Psoas muscle (tissue), 8 donors: ENCODE measurements around the gene SDF4. TPM values are rescaled to one million over a fixed set of nuclear protein-coding genes. Genes with fewer than 3 reads are reported as not detected.

Source experiments
- ATAC-seq, 4 donors: fragments of 200-7000 bp; cut with Tn5 transposase; one replicate each; pipeline ENCODE4 v1.9.1; 2020; ENCODE audit warnings: moderate library complexity in 3 of 4, mild to moderate bottlenecking in 2 of 4
- DNase-seq, 2 donors: peaks; one replicate each; pipeline ENCODE4 v3.0.0-alpha.2; 2020
- H3K27ac ChIP-seq: fragments of 200-600 bp; one replicate; pipeline ENCODE4 v1.8.0; 2022
- H3K27me3 ChIP-seq, 3 donors: fragments of 200-600 bp in 1 of 3; one replicate each; pipeline versions ENCODE4 v1.6.1 to v1.8.0; 2013 to 2022; ENCODE audit warnings: low read length in 2 of 3, mild to moderate bottlenecking in 2 of 3, moderate library complexity in 1 of 3; ENCODE audit not compliant: insufficient read depth in 3 of 3
- H3K36me3 ChIP-seq, 2 donors: fragments of 200-600 bp in 1 of 2; one replicate each; pipeline versions ENCODE4 v1.6.1 to v1.8.0; 2013 to 2022; ENCODE audit warnings: low read depth in 1 of 2, mild to moderate bottlenecking in 1 of 2, moderate library complexity in 1 of 2; ENCODE audit not compliant: insufficient read depth in 1 of 2
- H3K4me1 ChIP-seq: fragments of 200-600 bp; one replicate; pipeline ENCODE4 v1.8.0; 2022
- H3K4me3 ChIP-seq: fragments of 200-600 bp; one replicate; pipeline ENCODE4 v1.8.0; 2022; ENCODE audit warnings: mild to moderate bottlenecking
- H3K9me3 ChIP-seq: fragments of 200-600 bp; one replicate; pipeline ENCODE4 v1.8.0; 2022
- CTCF ChIP-seq: fragments of 200-600 bp; IDR thresholded peaks from one replicate; pipeline ENCODE4 v1.8.0; 2022; ENCODE audit warnings: antibody characterized with exemption
- WGBS, 3 donors: extraction: QIAGEN DNeasy Blood & Tissue Kit; methylation state at CpG; one replicate each; pipeline versions ENCODE4 v1.1.6 to v1.1.7; 2013; 5-methylcytosine and 5-hydroxymethylcytosine counted together
- intact Hi-C, 2 donors: fragments of 100-400 bp; cut with DNase I; formaldehyde crosslinking; loops; one replicate each; pipeline versions ENCODE4 v1.11.0 to v1.14.2; 2022
- polyA plus RNA-seq, 3 donors: library from polyadenylated mRNA; stranded (reverse); fragments of 200-250 nt; gene quantifications; one replicate each; pipeline ENCODE4 v1.2.3, GENCODE V29; 2013
- total RNA-seq, 4 donors: library from RNA; stranded (reverse); fragmentation: NEBNext Ultra II Directional in 2 of 4; extraction: Animal tissue kit (Norgen Biotek cat#: 25700) in 2 of 4; gene quantifications; one replicate each; pipeline versions ENCODE4 v1.2.1 to v1.2.4, GENCODE V29; 2021 to 2023
- donor health status: healthy with polysubstance abuse.
- donor health status: DM: no; HTN: no; CAD: no; lungs with moderate emphysema.
- donor health status: Bipolar disorder and iron deficiency.
- donor health status: healthy.
- donor health status: DM: yes; HTN: yes; CAD: no.
- donor health status: DM: no; HTN: no; CAD: no.
- donor health status: DM: no; HTN: no; CAD: no.
- donor health status: DM: yes; HTN: yes; CAD: no.

Gene SDF4
- total and polyA plus RNA-seq, 7 donors = 67.5 to 129 (median 85.9) TPM

- TF ChIP-seq CTCF = no peak
- no peaks in the 10 kb centered on the region for H3K9me3 ChIP-seq
- intact Hi-C loops = loop anchor here in 1 of 2 donors (10.0 kb wide), 1 partner anchor 222 kb away; no protein-coding TSS in a partner anchor
- no peak overlapping the region for H3K4me3 ChIP-seq
- H3K27me3 ChIP-seq = no peaks in the 10 kb centered on the region
- peaks cover 4 to 85% of the 10 kb centered on the region in 2 donors for H3K36me3 ChIP-seq
- 90 to 92% (median 90%) methylated on average over 24 to 31 of the region's 31 CpGs for WGBS, 3 donors
- H3K4me1 ChIP-seq = no peaks in the 10 kb centered on the region
- H3K27ac ChIP-seq = no peak overlapping the region
- ATAC-seq = no peak
- DNase-seq = no peak
These were observed 25.4 kb upstream of the SDF4 start for GRCh38 chr1:1256956-1257871.

DNA sequence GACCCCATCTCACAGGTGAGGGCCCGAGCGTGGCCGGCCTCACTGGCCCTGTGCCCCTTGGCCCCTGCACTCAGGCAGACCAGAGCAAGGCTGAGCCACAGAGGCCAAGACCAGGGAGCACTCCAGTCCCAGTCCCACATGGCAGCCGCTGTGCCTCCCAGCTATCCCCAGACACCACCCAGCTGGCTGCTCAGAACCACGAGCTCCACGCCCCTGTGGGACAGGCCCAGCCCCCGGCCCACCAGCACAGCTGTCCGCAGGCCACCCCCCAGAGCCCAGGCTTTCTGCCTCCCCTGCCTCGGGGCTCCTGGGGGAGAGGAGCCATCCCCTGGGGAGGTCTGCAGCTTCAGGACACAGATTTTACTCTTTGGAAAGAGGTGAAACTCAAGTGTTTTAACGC lies 23.8 kb upstream of the SDF4 start:
- no peak for ATAC-seq
- Histone ChIP-seq H3K4me1 (no peaks in the 10 kb centered on the region), H3K27me3 (no peaks in the 10 kb centered on the region), H3K9me3 (no peaks in the 10 kb centered on the region), H3K36me3 (peaks cover 4 to 71% of the 10 kb centered on the region in 2 donors), H3K4me3 (no peak overlapping the region), H3K27ac (no peak overlapping the region)
- DNase-seq = no peak
- no peak for TF ChIP-seq CTCF
- 82 to 87% (median 82%) methylated on average over 10 of the region's 10 CpGs for WGBS, 3 donors
- intact Hi-C loops = loop anchor here in 1 of 2 donors (10.0 kb wide), 1 partner anchor 221 kb away; no protein-coding TSS in a partner anchor

DNA sequence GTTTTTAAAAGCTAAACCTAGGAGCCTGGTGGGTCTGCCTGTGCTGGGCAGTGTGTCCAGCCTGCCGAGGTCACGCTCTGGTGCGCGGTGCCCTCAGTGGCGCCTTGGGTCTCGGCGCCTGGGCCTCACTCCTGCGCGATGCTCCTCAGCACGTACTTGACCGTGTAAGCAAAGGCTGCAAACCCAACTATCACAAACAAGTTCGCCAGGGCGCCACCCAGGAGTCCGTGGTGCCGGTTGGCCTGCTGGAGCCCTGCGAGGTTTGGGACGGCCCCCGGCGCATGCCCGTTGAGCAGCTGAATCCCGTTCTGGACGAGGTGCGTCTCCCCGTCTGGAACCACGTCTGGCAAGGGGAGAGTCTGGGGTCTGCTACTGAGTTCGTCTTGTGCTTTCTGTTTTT lies 23.3 kb upstream of the SDF4 start:
- DNase-seq = no peak
- 91 to 96% (median 93%) methylated on average over 26 of the region's 26 CpGs for WGBS, 3 donors
- Histone ChIP-seq H3K36me3 (peaks cover 4 to 66% of the 10 kb centered on the region in 2 donors), H3K27me3 (no peaks in the 10 kb centered on the region), H3K27ac (no peak overlapping the region), H3K9me3 (no peaks in the 10 kb centered on the region), H3K4me1 (no peaks in the 10 kb centered on the region), H3K4me3 (no peak overlapping the region)
- ATAC-seq = no peak
- intact Hi-C loops = loop anchor here in 1 of 2 donors (10.0 kb wide), 1 partner anchor 220 kb away; no protein-coding TSS in a partner anchor
- TF ChIP-seq CTCF = no peak

DNA sequence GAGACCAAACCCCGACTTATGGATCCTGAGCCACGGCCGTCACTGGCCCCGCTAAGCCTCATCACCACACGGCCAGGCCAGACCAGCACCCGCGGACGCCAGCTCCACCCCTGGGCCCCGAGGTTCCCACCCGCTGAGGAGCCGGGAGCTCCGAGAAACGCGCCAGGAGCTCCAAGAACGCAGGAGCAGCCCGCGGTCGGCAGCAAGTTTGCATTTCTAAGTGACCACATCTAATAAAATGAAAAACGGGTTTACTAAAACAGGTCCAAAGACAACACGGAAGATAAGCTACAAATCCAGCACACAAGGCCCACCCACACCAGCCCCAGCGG lies 22.8 kb upstream of the SDF4 start:
- no peaks in the 10 kb centered on the region for H3K9me3 ChIP-seq
- no peaks in the 10 kb centered on the region for H3K4me1 ChIP-seq
- intact Hi-C loops = loop anchor here in 1 of 2 donors (10.0 kb wide), 1 partner anchor 220 kb away; no protein-coding TSS in a partner anchor
- no peaks in the 10 kb centered on the region for H3K27me3 ChIP-seq
- H3K4me3 ChIP-seq = no peak overlapping the region
- no peak for TF ChIP-seq CTCF
- H3K27ac ChIP-seq = no peak overlapping the region
- peaks cover 4 to 61% of the 10 kb centered on the region in 2 donors for H3K36me3 ChIP-seq
- no peak for DNase-seq
- no peak for ATAC-seq
- 85 to 87% (median 86%) methylated on average over 21 of the region's 21 CpGs for WGBS, 3 donors
